Measurements from ENCODE around the gene REN. TPM values are rescaled to one million over a fixed set of nuclear protein-coding genes. Genes with fewer than 3 reads are reported as not detected.

The REN gene
- total and polyA plus RNA-seq, 2 of the 8 experiments (the other 6 are each of a cell fraction or from before 2014, with no cell fraction given): 0.05 TPM; not detected in 1

DNA sequence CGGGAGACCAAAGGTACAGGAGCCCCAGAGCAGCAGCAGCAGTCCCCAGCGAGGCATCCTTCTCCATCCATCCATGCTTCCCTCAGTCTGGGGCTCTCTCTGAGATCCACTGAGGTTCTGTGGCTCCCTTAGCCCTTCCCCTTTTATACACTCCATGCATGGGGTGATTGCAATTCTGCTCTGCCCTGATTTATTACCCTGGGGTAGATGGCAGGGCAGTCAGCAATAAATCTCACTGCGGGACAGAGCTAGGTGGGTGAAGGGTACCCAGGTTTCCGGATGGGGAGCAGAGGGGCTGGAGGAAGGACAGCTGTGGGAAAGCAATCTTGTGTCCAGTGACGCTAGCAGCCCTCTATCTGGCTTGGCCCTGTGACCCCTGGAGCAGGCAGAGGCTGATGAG lies at the start of gene REN (continued):
- TF ChIP-seq RBBP5 (IDR thresholded peaks at IDR 0.05; ENCODE audit: borderline replicate concordance, low read depth, low read length) (no peak), EGR1 (IDR thresholded peaks at IDR 0.05; ENCODE audit: borderline replicate concordance, low read depth, low read length) (no peak), POLR2A (IDR thresholded peaks at IDR 0.05; ENCODE audit: control extremely low read depth in 1 of 2, low read depth in 2 of 2, low read length in 2 of 2) (no peak), KDM1A (IDR thresholded peaks at IDR 0.05; ENCODE audit: borderline replicate concordance, low read length) (no peak), TBP (IDR thresholded peaks at IDR 0.05; ENCODE audit: low read depth, low read length) (no peak)
